HG02678 (cell line): Measurements from ENCODE around the gene PRKG2.

Source experiments
- ATAC-seq: cut with Tn5 transposase; IDR thresholded peaks from one replicate; pipeline ENCODE4 v1.9.1; 2021; ENCODE audit warnings: mild to moderate bottlenecking, moderate library complexity; ENCODE audit not compliant: unreplicated experiment

PRKG2 gene

DNA sequence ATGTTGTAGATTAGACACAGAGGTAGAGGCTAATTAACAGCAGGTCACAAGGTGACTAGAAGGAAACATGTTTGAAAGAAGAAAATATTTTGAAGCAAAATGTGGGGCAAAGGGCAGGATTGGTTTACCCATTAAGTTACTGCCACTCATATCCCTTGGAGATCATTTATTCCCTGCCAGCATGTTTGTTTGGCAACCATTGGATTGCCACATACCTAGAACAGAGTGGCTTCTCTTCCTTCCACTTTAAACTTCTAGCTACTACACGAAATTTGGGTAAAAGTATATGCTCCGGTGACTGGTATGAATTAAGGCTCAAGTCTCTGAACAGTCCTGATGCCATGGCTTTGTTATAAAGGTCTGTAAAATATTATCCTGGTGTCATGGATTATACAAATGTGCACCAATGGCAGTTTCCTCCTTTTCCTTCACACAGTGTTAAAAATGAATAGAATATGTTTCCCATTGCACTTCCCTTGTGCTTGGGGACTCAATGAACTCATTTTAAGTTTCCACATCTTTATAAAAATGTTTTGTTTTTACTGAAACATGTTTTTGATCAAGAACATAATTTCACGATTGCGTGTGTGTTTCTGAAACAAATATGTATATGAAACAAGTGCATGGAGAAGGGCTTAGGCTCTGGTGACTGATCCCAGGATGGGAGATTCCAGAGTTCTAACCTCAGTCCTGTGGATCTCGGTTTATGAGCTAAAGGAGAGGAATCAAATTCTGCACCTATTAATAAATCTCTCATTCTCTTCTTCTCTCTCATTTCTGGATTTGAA is 172.2 kb downstream of the PRKG2 start:
- ATAC-seq = no peak

DNA sequence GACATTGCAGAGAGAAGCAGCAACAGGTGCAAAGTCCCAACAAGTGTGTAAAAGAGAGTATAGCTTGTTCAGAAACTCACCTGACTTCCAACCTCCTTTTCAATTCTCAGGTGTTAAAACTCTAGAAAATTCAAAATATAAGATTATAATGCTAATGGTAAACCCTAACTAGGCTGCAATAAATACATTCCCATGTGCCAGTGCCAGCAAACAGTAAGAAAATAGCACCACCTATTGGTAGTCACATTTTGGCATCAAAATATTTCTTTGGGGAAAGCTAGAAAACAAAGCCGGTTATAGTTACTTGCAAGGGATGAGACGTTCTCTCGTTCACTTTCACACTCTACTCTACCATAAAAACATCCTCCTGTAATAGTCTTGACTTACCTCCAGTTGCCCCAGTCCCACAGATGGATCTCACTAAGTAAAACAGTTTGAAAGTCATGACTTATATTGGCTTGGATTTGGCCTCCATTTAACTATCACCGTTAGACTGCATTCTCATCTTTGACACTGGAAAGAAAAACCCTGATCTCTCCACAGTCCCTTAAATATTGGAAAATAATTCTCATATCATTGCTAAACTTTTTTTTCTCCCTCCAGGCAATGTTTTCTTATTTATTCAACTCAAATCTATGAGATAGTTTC is 174.9 kb downstream of the PRKG2 start:
- ATAC-seq = no peak

DNA sequence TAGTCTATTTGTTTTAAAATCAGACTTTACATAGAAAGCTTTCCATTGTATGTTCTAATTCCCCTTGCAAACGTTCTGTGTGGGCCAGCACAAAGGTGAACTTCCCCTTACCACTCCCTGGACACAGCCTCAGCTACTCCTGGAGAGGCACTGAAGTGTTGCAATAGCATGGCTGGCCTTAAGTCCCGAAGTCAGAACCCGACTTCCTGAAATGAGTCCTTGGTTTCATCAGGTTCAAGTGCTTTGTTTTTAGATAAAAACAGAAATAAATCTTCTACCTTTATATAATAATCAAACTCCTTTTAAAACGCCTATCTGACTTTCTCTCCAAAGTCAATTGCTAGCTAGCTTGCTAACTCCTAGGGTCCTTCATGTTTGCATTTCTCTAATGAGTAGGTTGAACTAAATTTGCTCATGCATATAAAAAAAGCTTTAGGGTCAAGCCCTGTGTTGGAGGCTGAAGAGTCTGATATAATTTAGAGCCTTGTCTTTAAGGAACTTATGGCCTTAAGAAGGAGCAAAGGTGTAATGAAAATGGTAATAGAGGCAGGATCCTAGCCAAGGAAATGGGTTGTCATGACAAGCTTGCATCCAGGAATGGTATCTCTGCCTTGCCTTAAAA is 175.6 kb downstream of the PRKG2 start:
- ATAC-seq = no peak

DNA sequence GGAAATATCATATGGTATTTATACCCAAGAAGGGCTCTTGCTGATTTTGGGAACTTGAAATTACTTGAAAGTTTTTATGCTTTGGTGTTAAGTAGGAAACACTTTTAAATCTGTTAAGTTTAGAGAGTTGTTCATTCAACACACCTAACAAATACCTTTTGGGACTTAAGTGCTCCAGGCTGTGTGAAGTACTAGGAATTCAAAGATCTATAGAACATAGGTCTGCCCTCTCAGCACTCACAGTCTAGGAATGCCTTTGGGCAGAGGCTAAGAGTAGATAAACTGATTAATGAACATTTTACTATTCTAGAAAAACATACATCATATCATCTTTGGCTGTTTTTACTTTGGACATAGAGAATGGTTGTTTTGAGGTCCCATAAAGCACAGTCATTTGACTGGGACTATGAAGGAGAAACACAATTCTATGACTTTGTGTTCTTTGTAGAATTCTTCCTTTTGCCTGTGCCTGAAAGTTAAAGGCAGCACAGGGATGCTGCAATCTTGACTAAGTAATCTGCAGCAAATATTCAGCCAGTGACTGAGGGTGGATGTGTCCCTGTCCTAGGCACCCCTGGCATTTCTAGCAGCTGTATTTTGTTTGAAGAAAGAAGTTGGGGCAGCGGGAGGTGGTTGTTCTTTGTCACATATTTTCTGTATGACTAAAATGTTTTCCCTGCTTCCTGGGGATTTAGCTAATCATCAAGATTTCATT is 176.2 kb downstream of the PRKG2 start:
- ATAC-seq = no peak
